KMS-11 (cell line): ENCODE results near the gene NPW.

Source experiments
- H2AFZ ChIP-seq: fragments of 200-600 bp; sonication (generic); 2 replicates; pipeline ENCODE4 v1.6.1; 2016; ENCODE audit warnings: antibody characterized with exemption, mixed run types, low read depth
- H3K27ac ChIP-seq: fragments of 200-600 bp; sonication (generic); 2 replicates; pipeline ENCODE4 v1.6.1; 2016; ENCODE audit warnings: mild to moderate bottlenecking, mixed run types
- H3K27me3 ChIP-seq: fragments of 200-600 bp; sonication (generic); 2 replicates; pipeline ENCODE4 v1.6.1; 2017; ENCODE audit warnings: mild to moderate bottlenecking, low read depth, mixed run types, moderate library complexity; ENCODE audit not compliant: insufficient read depth
- H3K36me3 ChIP-seq: fragments of 200-600 bp; sonication (generic); 2 replicates; pipeline ENCODE4 v1.6.1; 2017; ENCODE audit warnings: mild to moderate bottlenecking, mixed run types; ENCODE audit not compliant: insufficient read depth
- H3K4me1 ChIP-seq: fragments of 200-600 bp; sonication (generic); 2 replicates; pipeline ENCODE4 v1.6.1; 2016; ENCODE audit warnings: mild to moderate bottlenecking, low read depth, mixed run types; ENCODE audit not compliant: poor library complexity, severe bottlenecking
- H3K4me2 ChIP-seq: fragments of 200-600 bp; sonication (generic); 2 replicates; pipeline ENCODE4 v1.7.0; 2016; ENCODE audit warnings: mild to moderate bottlenecking, mixed run types
- H3K4me3 ChIP-seq: fragments of 200-600 bp; sonication (generic); IDR thresholded peaks from 2 replicates; pipeline ENCODE4 v1.6.1; 2017; ENCODE audit warnings: low read depth, low read length, mixed read lengths; ENCODE audit not compliant: insufficient read depth
- H3K79me2 ChIP-seq: fragments of 200-600 bp; sonication (generic); 2 replicates; pipeline ENCODE4 v1.6.1; 2016; ENCODE audit warnings: low read depth, mixed run types; ENCODE audit not compliant: insufficient read depth
- H3K9ac ChIP-seq: fragments of 200-600 bp; sonication (generic); 2 replicates; pipeline ENCODE4 v1.6.1; 2016; ENCODE audit warnings: mild to moderate bottlenecking, mixed run types
- H4K20me1 ChIP-seq: fragments of 200-600 bp; sonication (generic); 2 replicates; pipeline ENCODE4 v1.6.1; 2016; ENCODE audit warnings: mild to moderate bottlenecking, mixed run types; ENCODE audit not compliant: insufficient read depth
- TF ChIP-seq, protein P1 (sequence below): fragments of 200-600 bp; sonication (generic); conservative IDR thresholded peaks from 2 replicates; pipeline ENCODE4 v1.6.1; 2017; ENCODE audit warnings: low read depth, mild to moderate bottlenecking, antibody characterized with exemption, low read length, moderate library complexity, mixed read lengths

NPW gene

DNA sequence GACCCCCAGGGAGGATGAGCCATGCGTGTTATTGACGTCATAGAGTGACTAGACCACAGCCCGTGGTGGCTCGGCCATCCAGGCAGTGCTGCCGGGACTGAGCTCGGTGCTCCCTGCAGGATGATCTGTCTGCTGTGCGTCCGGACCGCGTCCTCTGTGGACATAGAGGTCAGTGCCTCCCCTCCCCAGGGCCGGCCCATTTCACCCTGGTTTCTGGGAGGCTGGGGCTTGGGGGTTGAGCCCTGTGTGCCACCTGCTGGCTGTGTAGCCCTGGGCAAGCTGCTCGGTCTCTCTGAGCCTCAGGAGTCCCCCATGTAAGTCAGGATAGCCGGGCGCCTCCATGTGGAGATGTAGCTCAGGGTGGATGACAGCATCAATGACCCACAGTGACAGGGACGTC is 36.5 kb downstream of the NPW start:
- no peaks in the 10 kb centered on the region for H4K20me1 ChIP-seq
- H3K4me2 ChIP-seq: no peak overlapping the region
- H3K27me3 ChIP-seq: no peaks in the 10 kb centered on the region
- no peak overlapping the region for H3K27ac ChIP-seq
- no peaks in the 10 kb centered on the region for H3K4me1 ChIP-seq
- H3K4me3 ChIP-seq: no peak overlapping the region
- H3K36me3 ChIP-seq: no peaks in the 10 kb centered on the region
- H2AFZ ChIP-seq: no peak overlapping the region
- TF ChIP-seq, protein P1, sequence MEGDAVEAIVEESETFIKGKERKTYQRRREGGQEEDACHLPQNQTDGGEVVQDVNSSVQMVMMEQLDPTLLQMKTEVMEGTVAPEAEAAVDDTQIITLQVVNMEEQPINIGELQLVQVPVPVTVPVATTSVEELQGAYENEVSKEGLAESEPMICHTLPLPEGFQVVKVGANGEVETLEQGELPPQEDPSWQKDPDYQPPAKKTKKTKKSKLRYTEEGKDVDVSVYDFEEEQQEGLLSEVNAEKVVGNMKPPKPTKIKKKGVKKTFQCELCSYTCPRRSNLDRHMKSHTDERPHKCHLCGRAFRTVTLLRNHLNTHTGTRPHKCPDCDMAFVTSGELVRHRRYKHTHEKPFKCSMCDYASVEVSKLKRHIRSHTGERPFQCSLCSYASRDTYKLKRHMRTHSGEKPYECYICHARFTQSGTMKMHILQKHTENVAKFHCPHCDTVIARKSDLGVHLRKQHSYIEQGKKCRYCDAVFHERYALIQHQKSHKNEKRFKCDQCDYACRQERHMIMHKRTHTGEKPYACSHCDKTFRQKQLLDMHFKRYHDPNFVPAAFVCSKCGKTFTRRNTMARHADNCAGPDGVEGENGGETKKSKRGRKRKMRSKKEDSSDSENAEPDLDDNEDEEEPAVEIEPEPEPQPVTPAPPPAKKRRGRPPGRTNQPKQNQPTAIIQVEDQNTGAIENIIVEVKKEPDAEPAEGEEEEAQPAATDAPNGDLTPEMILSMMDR: no peak
- H3K9ac ChIP-seq: no peak overlapping the region
- H3K79me2 ChIP-seq: no peaks in the 10 kb centered on the region

DNA sequence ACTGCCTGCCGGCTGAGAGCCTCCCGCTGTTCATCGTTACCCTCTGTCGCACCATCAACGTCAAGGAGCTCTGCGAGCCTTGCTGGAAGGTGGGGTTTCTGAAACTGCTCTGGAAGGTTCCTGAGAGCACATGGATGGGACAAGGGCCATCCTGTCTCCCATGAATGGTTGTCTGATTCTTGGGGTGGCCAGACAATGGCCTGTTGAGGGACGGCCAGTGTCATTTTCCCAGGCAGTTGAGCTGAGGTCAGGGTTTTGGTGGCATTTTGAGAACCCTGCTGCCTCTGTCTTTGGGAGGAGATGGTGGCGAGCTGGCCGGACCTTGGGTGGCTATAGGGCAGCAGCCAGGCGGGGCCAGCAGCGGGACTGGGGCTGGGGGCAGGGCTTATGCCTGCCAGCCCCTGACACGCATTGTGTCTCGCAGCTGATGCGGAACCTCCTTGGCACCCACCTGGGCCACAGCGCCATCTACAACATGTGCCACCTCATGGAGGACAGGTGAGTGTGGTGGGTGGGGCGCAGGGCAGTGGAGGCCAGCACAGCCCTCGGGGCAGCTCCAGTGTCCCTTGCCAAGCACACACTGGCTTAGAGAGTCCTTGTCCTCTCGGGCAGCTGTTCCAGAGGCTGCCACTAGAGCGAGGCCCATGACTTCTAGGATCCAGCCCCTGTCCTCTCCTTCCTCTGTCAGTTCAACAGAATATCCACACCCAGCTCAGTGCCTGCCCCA is 37.3 kb downstream of the NPW start:
- H3K36me3 ChIP-seq: no peaks in the 10 kb centered on the region
- TF ChIP-seq, protein P1: no peak
- H4K20me1 ChIP-seq: no peaks in the 10 kb centered on the region
- H3K79me2 ChIP-seq: no peaks in the 10 kb centered on the region
- H3K27me3 ChIP-seq: no peaks in the 10 kb centered on the region
- H3K9ac ChIP-seq: no peak overlapping the region
- no peak overlapping the region for H2AFZ ChIP-seq
- H3K27ac ChIP-seq: no peak overlapping the region
- H3K4me2 ChIP-seq: no peak overlapping the region
- no peak overlapping the region for H3K4me3 ChIP-seq
- H3K4me1 ChIP-seq: no peaks in the 10 kb centered on the region

DNA sequence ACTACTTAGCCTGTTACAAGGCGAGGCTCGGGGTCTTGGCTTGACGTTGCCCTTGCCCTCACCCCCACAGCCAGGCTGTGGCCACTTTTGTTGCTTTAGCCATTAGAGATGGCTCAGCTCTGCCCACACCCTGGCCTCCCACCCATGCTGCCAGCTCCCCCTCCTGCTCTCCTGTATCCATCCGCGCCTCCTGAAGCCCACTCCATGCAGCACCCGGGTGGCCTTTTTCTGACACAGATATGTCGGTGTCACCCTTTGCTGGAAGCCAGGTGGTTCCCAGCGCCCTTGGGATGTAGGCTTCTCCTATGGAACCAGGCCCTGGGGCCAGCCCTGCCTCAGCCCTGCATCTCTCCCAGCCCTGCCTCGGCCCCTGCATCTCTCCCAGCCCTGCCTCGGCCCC is 37.9 kb downstream of the NPW start:
- Histone ChIP-seq H3K36me3 (no peaks in the 10 kb centered on the region), H3K27ac (no peak overlapping the region), H3K79me2 (no peaks in the 10 kb centered on the region), H4K20me1 (no peaks in the 10 kb centered on the region), H3K9ac (no peak overlapping the region), H3K4me1 (no peaks in the 10 kb centered on the region), H3K4me3 (no peak overlapping the region), H3K4me2 (no peak overlapping the region), H3K27me3 (no peaks in the 10 kb centered on the region), H2AFZ (no peak overlapping the region)
- TF ChIP-seq, protein P1: no peak

DNA sequence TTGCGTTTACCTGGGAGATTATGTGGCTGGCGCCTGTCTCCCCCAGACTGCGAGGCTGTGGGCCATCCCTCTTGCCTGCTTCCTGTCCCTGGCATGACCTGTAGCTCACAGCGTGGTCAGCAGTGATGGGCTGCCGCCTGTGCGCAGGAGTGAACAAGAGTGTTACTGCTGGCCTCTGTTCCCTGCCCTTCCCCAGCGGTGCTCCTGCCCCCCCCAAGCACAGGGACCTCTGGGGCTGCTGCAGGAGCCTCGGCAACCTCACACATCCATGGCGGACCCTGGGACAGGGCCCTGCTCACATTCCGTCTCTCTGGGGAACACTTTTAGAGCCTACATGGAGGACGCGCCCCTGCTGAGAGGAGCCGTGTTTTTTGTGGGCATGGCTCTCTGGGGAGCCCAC is 38.8 kb downstream of the NPW start:
- Histone ChIP-seq H3K79me2 (no peaks in the 10 kb centered on the region), H2AFZ (no peak overlapping the region), H4K20me1 (no peaks in the 10 kb centered on the region), H3K4me3 (no peak overlapping the region), H3K4me2 (no peak overlapping the region), H3K4me1 (no peaks in the 10 kb centered on the region), H3K27ac (no peak overlapping the region), H3K9ac (no peak overlapping the region), H3K36me3 (no peaks in the 10 kb centered on the region), H3K27me3 (no peaks in the 10 kb centered on the region)
- TF ChIP-seq, protein P1: no peak
